HG03432 (cell line): Measurements from ENCODE around the gene PKD1L1.

Experiments used
- ATAC-seq: cut with Tn5 transposase; IDR thresholded peaks from one replicate; pipeline ENCODE4 v1.9.1; 2021; ENCODE audit warnings: mild to moderate bottlenecking, moderate library complexity; ENCODE audit not compliant: unreplicated experiment

The PKD1L1 gene

GRCh38 chr7:47884675-47885074 is 63.6 kb downstream of the PKD1L1 start:
- ATAC-seq = no peak

- ATAC-seq = no peak
These were observed 65.6 kb downstream of the PKD1L1 start for GRCh38 chr7:47882635-47883034.

- ATAC-seq = no peak
These were observed 67.0 kb downstream of the PKD1L1 start for GRCh38 chr7:47881256-47881655.

- ATAC-seq = no peak
These were observed 69.6 kb downstream of the PKD1L1 start for GRCh38 chr7:47878662-47879061.

GRCh38 chr7:47877336-47877735 is 70.9 kb downstream of the PKD1L1 start:
- ATAC-seq = no peak

GRCh38 chr7:47875998-47876744 is 72.1 kb downstream of the PKD1L1 start:
- no peak for ATAC-seq

GRCh38 chr7:47875406-47875805 is 72.9 kb downstream of the PKD1L1 start:
- ATAC-seq = no peak

GRCh38 chr7:47873762-47874161 is 74.5 kb downstream of the PKD1L1 start:
- no peak for ATAC-seq

GRCh38 chr7:47867286-47867685 is 81.0 kb downstream of the PKD1L1 start:
- ATAC-seq = no peak

GRCh38 chr7:47866120-47866519 is 82.1 kb downstream of the PKD1L1 start:
- ATAC-seq = no peak

- ATAC-seq = no peak
These were observed 95.7 kb downstream of the PKD1L1 start for GRCh38 chr7:47852330-47853245.

GRCh38 chr7:47847207-47847606 is 101.1 kb downstream of the PKD1L1 start:
- no peak for ATAC-seq

GRCh38 chr7:47846138-47846836 is 102.0 kb downstream of the PKD1L1 start:
- ATAC-seq = no peak

GRCh38 chr7:47844311-47844710 is 104.0 kb downstream of the PKD1L1 start:
- ATAC-seq = no peak

GRCh38 chr7:47843291-47843690 is 105.0 kb downstream of the PKD1L1 start:
- ATAC-seq = no peak

GRCh38 chr7:47839381-47839780 is 108.9 kb downstream of the PKD1L1 start:
- ATAC-seq = no peak

GRCh38 chr7:47837826-47838225 is 110.4 kb downstream of the PKD1L1 start:
- ATAC-seq = no peak

- ATAC-seq = no peak
These were observed 111.6 kb downstream of the PKD1L1 start for GRCh38 chr7:47836503-47837202.

- ATAC-seq = no peak
These were observed 112.2 kb downstream of the PKD1L1 start for GRCh38 chr7:47836080-47836479.

- ATAC-seq = peak; percentile 60
These were observed 115.1 kb downstream of the PKD1L1 start for GRCh38 chr7:47833211-47833610.
